ENCODE results near the gene C19orf12.

C19orf12 gene

GRCh38 chr19:29695765-29696564 lies 19.1 kb downstream of the C19orf12 start:
- no peak for DNase-seq

- peak; percentile 84 to 89 for DNase-seq
Observed at GRCh38 chr19:29694669-29695627, 20.1 kb downstream of the C19orf12 start.

- no peak for DNase-seq
Observed at GRCh38 chr19:29694161-29694560, 20.9 kb downstream of the C19orf12 start.

DNA sequence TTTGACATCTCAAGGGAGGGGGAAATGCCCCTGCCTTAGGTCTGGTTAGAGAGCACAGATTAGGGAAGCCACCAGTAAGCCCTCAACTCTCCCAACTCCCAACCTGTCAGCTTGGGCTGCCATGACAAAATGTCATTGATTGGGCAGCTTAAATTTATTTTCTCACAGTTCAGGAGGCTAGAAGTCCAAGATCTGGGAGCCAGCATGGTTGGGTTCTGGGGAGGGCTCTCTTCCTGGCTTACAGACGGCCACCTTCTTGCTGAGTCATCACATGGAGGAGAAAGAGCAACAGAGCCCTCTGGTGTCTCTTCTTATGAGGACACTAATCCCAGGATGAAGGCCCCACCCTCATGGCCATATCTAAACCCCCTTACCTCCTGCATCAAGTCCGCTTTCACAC lies 24.2 kb downstream of the C19orf12 start:
- DNase-seq = peak; percentile 72 to 74

DNA sequence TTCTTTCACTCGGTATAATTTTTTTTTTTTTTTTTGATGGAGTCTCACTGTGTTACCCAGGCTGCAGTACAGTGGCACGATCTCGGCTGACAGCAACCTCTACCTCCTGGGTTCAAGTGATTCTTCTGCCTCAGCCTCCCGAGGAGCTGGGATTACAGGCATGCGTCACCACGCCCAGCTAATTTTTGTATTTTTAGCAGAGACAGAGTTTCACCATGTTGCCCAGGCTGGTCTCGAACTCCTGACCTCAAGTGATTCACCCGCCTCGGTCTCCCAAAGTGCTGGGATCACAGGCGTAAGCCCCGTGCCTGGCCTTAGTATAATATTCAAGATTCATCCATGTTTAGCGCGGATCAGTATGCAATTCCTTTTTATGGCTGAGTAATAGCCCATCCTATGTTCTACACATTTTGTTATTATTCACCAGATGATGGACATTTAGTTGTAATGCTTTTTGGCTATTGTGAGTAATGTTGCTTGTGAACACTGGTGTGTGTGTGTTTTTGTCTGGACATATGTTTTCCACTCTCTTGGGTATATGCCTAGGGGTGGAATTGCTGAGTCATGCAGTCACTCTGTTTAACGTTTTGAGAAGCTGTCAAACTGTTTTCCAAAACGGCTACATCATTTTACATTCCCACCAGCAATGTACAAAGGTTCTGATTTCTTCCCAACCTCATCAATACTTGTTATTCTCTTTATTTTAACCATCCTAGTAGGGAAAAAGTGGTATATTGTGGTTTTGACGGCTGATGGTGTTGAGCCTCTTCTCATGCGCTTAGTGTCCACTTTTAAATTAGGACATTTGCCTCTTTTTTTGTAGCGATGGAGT lies 26.9 kb downstream of the C19orf12 start:
- no peak for DNase-seq

DNA sequence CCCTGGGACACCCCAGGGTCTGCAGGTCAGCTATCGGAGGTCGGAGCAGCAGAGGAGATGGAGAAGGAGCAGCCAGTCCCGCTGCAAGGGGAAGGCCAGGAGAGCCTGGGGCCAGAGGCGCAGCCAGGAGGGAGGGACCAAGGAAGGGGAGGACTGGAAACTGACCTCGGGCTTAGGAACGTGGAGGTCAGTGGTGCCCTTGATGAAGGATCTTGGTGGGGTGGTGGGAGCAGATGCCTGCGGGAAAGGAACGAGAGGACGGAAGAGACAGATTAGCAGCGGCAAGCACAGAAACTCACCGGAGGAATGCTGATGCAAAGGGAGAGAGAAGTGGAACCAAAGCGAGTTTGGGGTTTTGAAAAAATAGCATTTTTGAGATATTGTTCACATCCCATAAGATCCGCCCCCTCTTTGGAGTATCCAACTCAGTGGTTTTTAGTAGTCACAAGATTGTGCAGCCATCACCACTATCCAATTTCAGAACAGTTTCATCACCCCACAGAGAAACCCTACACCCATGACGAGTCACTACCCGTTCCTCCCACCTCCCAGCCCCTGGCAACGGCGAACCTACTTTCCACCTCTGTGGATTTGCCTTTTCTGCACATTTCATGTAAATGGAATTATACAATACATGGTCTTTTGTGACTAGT lies 27.7 kb downstream of the C19orf12 start:
- peak; percentile 71 to 78 for DNase-seq

DNA sequence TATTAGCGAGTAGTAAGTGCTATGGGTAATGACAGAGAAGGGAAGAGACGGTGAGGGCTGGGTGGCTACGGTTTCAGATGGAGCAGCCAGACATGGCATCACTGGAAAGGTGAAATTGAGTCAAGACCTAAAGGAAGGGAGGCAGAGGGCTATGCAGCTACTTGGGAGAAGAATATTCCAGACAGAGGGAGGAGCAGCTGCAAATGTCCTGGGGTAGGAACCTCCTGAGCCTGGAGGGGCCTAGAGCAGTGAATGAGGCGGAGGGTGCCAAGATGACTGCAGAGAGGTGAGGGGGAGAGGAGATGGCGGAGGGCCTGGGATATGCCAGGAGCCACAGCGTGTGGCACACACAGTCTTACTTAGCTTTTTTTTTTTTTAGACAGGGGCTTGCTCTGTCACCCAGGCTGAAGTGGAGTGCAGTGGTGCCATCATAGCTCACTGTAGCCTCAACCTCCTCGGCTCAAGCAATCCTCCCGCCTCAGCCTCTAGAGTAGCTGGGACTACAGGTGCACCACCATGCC lies 28.7 kb downstream of the C19orf12 start:
- no peak for DNase-seq

DNA sequence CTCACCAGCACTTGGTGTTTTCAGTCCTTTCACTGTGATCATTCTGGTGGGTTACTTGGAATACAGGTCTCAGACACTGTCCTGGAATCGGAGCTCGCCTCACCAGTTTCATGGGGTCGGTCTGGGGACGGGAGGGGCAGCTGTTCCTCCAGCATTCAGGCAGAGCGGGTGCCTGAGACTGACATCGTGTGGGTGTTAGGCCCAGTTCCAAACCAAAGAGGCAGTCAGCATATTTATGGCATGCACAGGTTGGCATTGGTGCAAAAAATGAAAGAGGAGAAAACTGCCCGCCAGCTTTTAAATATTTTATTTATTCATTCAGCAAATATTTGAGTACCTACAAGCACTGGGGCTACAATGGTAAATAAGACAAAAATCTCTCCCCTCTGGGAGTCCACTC lies 29.7 kb downstream of the C19orf12 start:
- DNase-seq = no peak

DNA sequence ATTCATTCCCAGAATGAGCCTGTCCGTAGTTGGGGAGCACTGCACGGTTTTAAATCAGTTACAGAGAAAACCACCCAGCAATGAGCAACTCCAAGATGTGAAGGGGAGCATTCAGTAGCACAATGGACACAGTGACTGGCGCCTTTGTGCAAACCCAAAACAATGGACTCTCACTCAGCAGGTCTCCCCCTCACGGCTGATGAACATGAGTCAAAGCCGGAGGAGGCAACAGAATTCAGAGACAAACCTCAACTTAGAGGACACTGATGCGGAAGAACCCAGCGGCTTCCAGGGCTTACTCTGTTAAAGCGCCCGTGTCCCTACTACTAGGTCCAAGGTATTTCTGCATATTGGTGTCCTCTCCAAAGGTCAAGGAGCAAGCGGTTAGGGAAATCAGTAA lies 32.1 kb downstream of the C19orf12 start:
- no peak for DNase-seq

GRCh38 chr19:29682236-29682895 lies 32.7 kb downstream of the C19orf12 start:
- DNase-seq = no peak

DNA sequence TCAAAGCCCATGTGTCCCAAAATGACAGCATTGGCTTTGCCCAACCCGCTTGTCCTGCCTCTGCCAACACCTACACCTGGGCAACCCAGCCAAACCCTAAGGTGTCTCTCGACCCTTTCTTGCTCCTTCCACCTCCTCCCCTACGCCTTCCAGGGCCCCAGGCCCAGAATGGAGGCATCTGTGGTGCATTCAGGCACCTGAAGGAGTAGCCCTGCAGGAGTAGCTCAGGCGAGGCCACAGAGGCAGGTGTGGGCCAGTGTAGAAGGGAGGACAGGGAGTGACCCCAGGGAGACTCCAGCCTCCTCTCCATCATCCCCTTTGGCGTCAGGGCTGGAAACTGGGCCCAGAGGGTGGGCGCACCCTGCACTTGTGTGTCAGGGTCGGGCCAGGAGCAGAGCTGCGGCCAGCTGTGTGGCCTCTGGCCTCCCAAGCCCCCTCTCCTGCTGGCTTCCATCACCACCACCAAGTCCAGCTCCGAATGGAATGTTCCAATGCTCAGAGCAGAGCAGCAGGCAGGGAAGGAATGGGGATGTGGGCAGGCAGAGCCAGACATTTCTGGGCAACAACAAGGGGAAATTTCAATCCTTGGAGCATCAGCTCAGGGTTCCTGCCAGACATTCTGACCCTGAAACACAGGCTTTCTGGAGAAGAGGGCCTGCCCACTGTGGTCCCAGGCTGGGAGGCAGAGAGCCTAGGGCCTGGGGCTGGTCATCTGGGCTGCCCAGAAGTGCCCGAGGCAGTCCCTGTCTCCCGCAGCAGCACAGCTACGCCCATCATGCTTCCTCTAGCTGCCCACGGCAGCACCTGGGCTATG lies 33.4 kb downstream of the C19orf12 start:
- DNase-seq = no peak

- no peak for DNase-seq
Observed at GRCh38 chr19:29680937-29681336, 34.1 kb downstream of the C19orf12 start.

DNA sequence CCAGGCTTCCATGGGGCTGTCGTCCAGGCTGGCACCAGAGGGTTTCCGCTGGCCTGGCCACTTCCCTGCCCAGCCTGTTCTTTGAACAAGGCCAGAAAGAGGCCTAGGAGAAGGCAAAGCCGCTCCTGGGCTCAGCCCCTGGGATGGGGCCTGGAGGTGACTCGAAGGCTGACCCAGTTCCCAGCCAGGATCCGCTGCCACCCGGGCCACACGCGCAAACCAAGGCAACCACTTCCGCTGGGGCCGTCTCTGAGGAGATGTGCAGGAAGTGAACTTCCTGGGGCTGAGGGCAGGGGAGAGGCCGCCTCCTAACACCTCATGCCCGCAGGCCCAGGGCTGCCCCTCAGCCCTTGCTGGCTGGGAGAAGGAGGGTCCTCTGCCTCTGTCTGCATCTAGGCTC lies 34.6 kb downstream of the C19orf12 start:
- DNase-seq = peak; percentile 89 to 90

- peak in 1 of 2 experiments; percentile 40 for DNase-seq
Observed at GRCh38 chr19:29679598-29680210, 35.4 kb downstream of the C19orf12 start.

DNA sequence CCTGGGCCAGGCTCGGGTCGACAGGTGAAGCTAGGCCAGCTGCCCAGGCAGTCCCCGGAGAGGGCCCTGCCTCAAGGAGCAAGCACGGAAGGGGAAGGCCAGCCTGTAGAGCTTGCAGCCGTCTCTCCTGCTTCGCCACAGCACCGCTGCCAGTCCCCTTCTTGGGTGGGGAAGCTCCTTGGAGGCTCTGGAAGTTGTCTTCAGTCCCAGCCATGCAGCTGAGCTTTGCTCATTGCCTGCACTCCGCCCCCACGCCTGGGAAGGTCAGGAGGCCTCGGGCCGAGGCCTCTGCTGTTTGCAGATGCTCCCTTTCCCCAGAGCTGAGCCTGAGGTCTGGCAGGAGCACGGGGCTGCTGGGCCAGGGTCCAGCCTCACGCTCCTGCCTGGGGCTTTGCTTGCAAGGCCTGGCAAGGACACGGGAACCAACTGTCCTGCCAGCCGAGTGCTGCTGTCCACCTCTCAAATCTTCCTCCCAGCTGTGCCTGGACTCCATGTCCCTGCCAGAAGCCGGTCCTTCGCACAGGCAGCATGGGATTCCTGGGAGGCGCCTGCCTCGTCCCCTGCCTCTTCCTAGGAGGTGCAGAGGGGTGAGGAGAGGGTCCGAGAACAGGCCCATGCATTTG lies 36.5 kb downstream of the C19orf12 start:
- DNase-seq = no peak

- DNase-seq = no peak
Observed at GRCh38 chr19:29677001-29677817, 37.9 kb downstream of the C19orf12 start.

- no peak for DNase-seq
Observed at GRCh38 chr19:29676586-29676985, 38.5 kb downstream of the C19orf12 start.

- no peak for DNase-seq
Observed at GRCh38 chr19:29675650-29676186, 39.3 kb downstream of the C19orf12 start.

Measured in activated T-cell treated with anti-CD3 and anti-CD28 coated beads, Interleukin-2, amount 50 U/mL, for 48 hours (primary cell).